K562 (cell line): Measurements from ENCODE around the gene PLCD1. TPM values are rescaled to one million over a fixed set of nuclear protein-coding genes. Genes with fewer than 3 reads are reported as not detected.

ENCODE experiments used
- ATAC-seq: fragments of 200-7000 bp; cut with Tn5 transposase; 3 replicates; pipeline ENCODE4 v1.9.1; 2020; ENCODE audit warnings: moderate library complexity
- BruUV-seq: library from RNA; stranded (reverse); fragments of 400-500 nt; replicated peaks from 2 replicates; lab custom pipeline; 2021; lab: Mats Ljungman, UMichigan
- CTCF ChIA-PET: fragments of 300-600 bp; formaldehyde crosslinking; extraction: SDS; loops from one replicate; lab custom pipeline; 2021; ENCODE audit warnings: low intra/inter-chr PET ratio; lab: Yijun Ruan, JAX
- POLR2A ChIA-PET: fragments of 300-600, 350-650 bp; sonication (Branson Sonifier 250); formaldehyde crosslinking; extraction: SDS; loops from one replicate; lab custom pipeline; 2021; ENCODE audit warnings: antibody characterized with exemption, inconsistent platforms; lab: Yijun Ruan, JAX
- DNase-seq, 4 experiments: peaks; one replicate each; pipeline versions ENCODE4 v3.0.0 to v3.0.0-alpha.2; 2011 to 2018; ENCODE audit warnings: low spot score in 3 of 4, mixed read lengths in 3 of 4; ENCODE audit errors: extremely low read depth in 1 of 4
- FAIRE-seq: peaks from 2 replicates; lab custom pipeline; 2011; peaks lifted over from hg19 to GRCh38; lab: Jason Lieb, UNC
- H2AFZ ChIP-seq: 2 replicates; pipeline ENCODE4 v1.6.0; 2011; ENCODE audit warnings: low read depth, low read length, control low read depth, inconsistent platforms
- H3K27ac ChIP-seq: fragments of 200-600 bp; 3 replicates; pipeline ENCODE4 v1.8.0; 2011; ENCODE audit warnings: low read depth, mild to moderate bottlenecking, control low read depth, inconsistent platforms, low read length, moderate library complexity, mixed read lengths; ENCODE audit errors: extremely low read depth
- H3K27me3 ChIP-seq, 2 experiments: fragments of 300-600 bp in 1 of 2; 2 replicates in 1 of 2; 3 replicates in 1 of 2; pipeline versions ENCODE4 v1.6.0 to v1.8.0; 2011; ENCODE audit warnings: inconsistent platforms in 2 of 2, low read length in 2 of 2, mild to moderate bottlenecking in 1 of 2, mixed read lengths in 1 of 2, moderate library complexity in 1 of 2; ENCODE audit not compliant: control insufficient read depth in 2 of 2, insufficient read depth in 2 of 2
- H3K36me3 ChIP-seq: fragments of 300-600 bp; 3 replicates; pipeline ENCODE4 v1.8.0; 2011; ENCODE audit warnings: mild to moderate bottlenecking, low read length, inconsistent platforms; ENCODE audit not compliant: control insufficient read depth, insufficient read depth
- H3K4me1 ChIP-seq, 2 experiments: fragments of 200-600 bp in 1 of 2; replicated peaks in 1 of 2; 2 replicates in 1 of 2; 3 replicates in 1 of 2; pipeline versions ENCODE4 v1.5.1 to v1.8.0; 2011; ENCODE audit warnings: inconsistent platforms in 2 of 2, low read length in 2 of 2, mild to moderate bottlenecking in 1 of 2, mixed read lengths in 1 of 2, moderate library complexity in 1 of 2; ENCODE audit not compliant: control insufficient read depth in 2 of 2, insufficient read depth in 2 of 2
- H3K4me2 ChIP-seq: 2 replicates; pipeline ENCODE4 v1.6.1; 2011; ENCODE audit warnings: low read length, control low read depth, inconsistent platforms, mixed read lengths; ENCODE audit not compliant: insufficient read depth
- H3K4me3 ChIP-seq: fragments of 200-600 bp; sonication (generic), shearing (Covaris generic); 2 replicates; pipeline ENCODE4 v1.5.1; 2016; ENCODE audit warnings: control low read depth, inconsistent platforms
- H3K79me2 ChIP-seq: fragments of 200-600 bp; 3 replicates; pipeline ENCODE4 v1.8.0; 2011; ENCODE audit warnings: low read length, inconsistent platforms; ENCODE audit not compliant: control insufficient read depth, insufficient read depth
- H3K9ac ChIP-seq, 2 experiments: 2 replicates each; pipeline versions ENCODE4 v1.6.0 to v1.6.1; 2011; ENCODE audit warnings: low read depth in 2 of 2, low read length in 2 of 2, control low read depth in 1 of 2, inconsistent platforms in 1 of 2, mild to moderate bottlenecking in 1 of 2, mixed read lengths in 1 of 2; ENCODE audit not compliant: insufficient read depth in 1 of 2
- H3K9me1 ChIP-seq: one replicate; pipeline ENCODE4 v1.6.0; 2011; ENCODE audit warnings: inconsistent platforms, mild to moderate bottlenecking, low read length, moderate library complexity; ENCODE audit not compliant: control insufficient read depth, insufficient read depth
- H3K9me3 ChIP-seq: replicated peaks from 2 replicates; pipeline ENCODE4 v1.5.1; 2011; ENCODE audit warnings: low read depth, low read length, inconsistent platforms; ENCODE audit not compliant: control insufficient read depth, insufficient read depth
- H4K20me1 ChIP-seq: replicated peaks from 2 replicates; pipeline ENCODE4 v1.6.1; 2011; ENCODE audit warnings: low read length, inconsistent platforms, mixed read lengths; ENCODE audit not compliant: control insufficient read depth, insufficient read depth
- HDAC6 ChIP-seq: IDR thresholded peaks from 2 replicates; pipeline ENCODE4 v1.6.1; 2012; ENCODE audit warnings: low read depth, mild to moderate bottlenecking, control low read depth, inconsistent platforms, low read length, moderate library complexity
- HEY1 ChIP-seq: fragments of 250-450 bp; sonication (Bioruptor Pico); IDR thresholded peaks from 2 replicates; pipeline ENCODE4 v1.5.0; 2020; ENCODE audit warnings: mild to moderate bottlenecking, moderate library complexity, borderline replicate concordance
- MNT ChIP-seq, 2 experiments: fragments of 450-650 bp; conservative IDR thresholded peaks; 2 replicates each; pipeline ENCODE4 v1.6.1; 2017; ENCODE audit warnings: mild to moderate bottlenecking in 2 of 2, moderate library complexity in 2 of 2
- NBN ChIP-seq: fragments of 450-650 bp; IDR thresholded peaks from 2 replicates; pipeline ENCODE4 v1.6.1; 2016; ENCODE audit warnings: low read depth, mild to moderate bottlenecking
- NCOA2 ChIP-seq, 2 experiments: fragments of 450-650 bp; IDR thresholded peaks; 2 replicates each; pipeline ENCODE4 v1.6.1; 2018; ENCODE audit warnings: mild to moderate bottlenecking in 2 of 2, moderate library complexity in 1 of 2; ENCODE audit not compliant: partially characterized antibody in 2 of 2
- NRF1 ChIP-seq, 2 experiments: fragments of 450-650 bp; IDR thresholded peaks in 1 of 2; conservative IDR thresholded peaks in 1 of 2; 2 replicates each; pipeline ENCODE4 v1.6.1; 2014; ENCODE audit warnings: mild to moderate bottlenecking in 2 of 2
- POLR2A ChIP-seq: fragments of 450-650 bp; conservative IDR thresholded peaks from 2 replicates; pipeline ENCODE4 v1.6.1; 2016
- POLR2G ChIP-seq: fragments of 200-400 bp; formaldehyde crosslinking; IDR thresholded peaks from 2 replicates; pipeline ENCODE4 v1.6.1; 2017; ENCODE audit warnings: low read depth, mild to moderate bottlenecking, antibody characterized with exemption, low read length, moderate library complexity
- REST ChIP-seq, 2 experiments: fragments of 450-650 bp; formaldehyde crosslinking in 1 of 2; IDR thresholded peaks; 2 replicates each; pipeline versions ENCODE4 v1.4.0 to v1.6.1; 2014 to 2020; ENCODE audit warnings: mild to moderate bottlenecking in 2 of 2, borderline replicate concordance in 1 of 2, low read depth in 1 of 2
- TBL1XR1 ChIP-seq, 2 experiments: IDR thresholded peaks; 2 replicates each; pipeline ENCODE4 v1.6.1; 2012; ENCODE audit warnings: improper control_type of control experiment in 2 of 2, low read length in 2 of 2, mild to moderate bottlenecking in 1 of 2
- ZNF165 ChIP-seq: fragments of 250-450 bp; sonication (Bioruptor Pico); IDR thresholded peaks from 2 replicates; pipeline ENCODE4 v1.4.0; 2020; ENCODE audit warnings: borderline replicate concordance
- WGBS: fragments of 100-300 bp; shearing (Covaris generic); methylation state at CpG from one replicate; pipeline ENCODE4 v1.1.6; 2016; ENCODE audit warnings: low coverage, mixed read lengths; ENCODE audit not compliant: insufficient coverage; ENCODE audit errors: missing lambda C conversion rate; 5-methylcytosine and 5-hydroxymethylcytosine counted together
- in situ Hi-C: fragments of 300-500 bp; cut with MboI; formaldehyde crosslinking; loops from 4 replicates; pipeline ENCODE4 v1.15.0; 2018; ENCODE audit warnings: inconsistent platforms, mixed read lengths
- intact Hi-C: fragments of 100-400 bp; cut with micrococcal nuclease; formaldehyde crosslinking; loops from 2 replicates; pipeline ENCODE4 v1.14.2; 2022
- polyA plus RNA-seq, 8 experiments: library from polyadenylated mRNA; depleted of rRNA in 4 of 8; stranded (reverse) in 5 of 8; unstranded in 3 of 8; fragments of >200 nt; fragmentation: Nextera tagmentation in 2 of 8; fragmentation: Illumina TruSeq in 1 of 8; extraction: Ambion mirVana in 2 of 8; extraction: Trizol in 1 of 8; gene quantifications; 2 replicates each; pipeline versions ENCODE4 v1.2.1 to v1.2.3, GENCODE V29; 2011 to 2014; ENCODE audit warnings: inconsistent platforms in 1 of 8, missing spikeins in 1 of 8
- total RNA-seq, 7 experiments: library from RNA; depleted of rRNA in 6 of 7; stranded (reverse); fragments of >200 nt in 6 of 7; fragmentation: Illumina TruSeq in 2 of 7; extraction: Trizol in 2 of 7; gene quantifications; 2 replicates each; pipeline versions ENCODE4 v1.2.1 to v1.2.3, GENCODE V29; 2011 to 2021; ENCODE audit warnings: low replicate concordance in 1 of 7

The PLCD1 gene
- total and polyA plus RNA-seq, 9 of the 15 experiments (the other 6 are each of a cell fraction or from before 2014, with no cell fraction given) = 5.4 to 209 (median 116) TPM

- Histone ChIP-seq H3K9ac (peak overlapping the region in 1 of 2 experiments; percentile 42; a peak in 1 of 4 replicates), H4K20me1 (no peaks in the 10 kb centered on the region; the same call in none of the 2 replicates), H3K79me2 (peaks cover 15% of the 10 kb centered on the region), H3K36me3 (peaks cover 92% of the 10 kb centered on the region), H3K4me1 (peaks cover 0 to 40% of the 10 kb centered on the region in 2 experiments; a peak in 3 of 5 replicates), H3K9me1 (peaks cover 10% of the 10 kb centered on the region), H3K27ac (no peak overlapping the region), H3K27me3 (no peaks in the 10 kb centered on the region), H2AFZ (no peak overlapping the region), H3K4me2 (no peak overlapping the region), H3K4me3 (no peak overlapping the region), H3K9me3 (no peaks in the 10 kb centered on the region)
- intact Hi-C loops (no loop called here), in situ Hi-C loops (no loop called here)
- CTCF ChIA-PET = no interaction called here
- BruUV-seq = no TSS peak
- DNase-seq (no peak), ATAC-seq (no peak), FAIRE-seq (no peak)
- POLR2A ChIA-PET = interaction anchor here (1.0 to 1.5 kb wide), 3 partner anchors 9 to 448 kb away, joined by 3 to 4 read pairs (median 4); no protein-coding TSS in a partner anchor
- WGBS = 91% methylated on average over 25 of the region's 27 CpGs
- TF ChIP-seq POLR2G (peak; percentile 65), HEY1 (CRISPR knock-in tag) (no peak), TBL1XR1 (IDR thresholded peaks at IDR 0.05; ENCODE audit: low read length in 2 of 2) (no peak), NCOA2 (IDR thresholded peaks at IDR 0.05; ENCODE audit: partially characterized antibody in 2 of 2) (no peak), REST (IDR thresholded peaks at IDR 0.05; ENCODE audit: borderline replicate concordance) (no peak), REST (CRISPR knock-in tag; IDR thresholded peaks at IDR 0.05; ENCODE audit: low read depth) (no peak), HDAC6 (no peak), NRF1 (conservative IDR thresholded peaks at IDR 0.05 in 1 of 2, IDR thresholded peaks at IDR 0.05 in 1 of 2) (no peak), MNT (conservative IDR thresholded peaks at IDR 0.05) (no peak), POLR2A (peak; percentile 25; the same call in 1 of the 2 replicates), ZNF165 (no peak), NBN (no peak)
Measured at GRCh38 chr3:38009807-38010591, 19.4 kb downstream of the PLCD1 start.
